AG08395 (cell line): ENCODE results near the gene TBX2.

Source experiments
- DNase-seq: peaks from one replicate; pipeline ENCODE4 v3.0.0; 2012; ENCODE audit warnings: mixed read lengths, low spot score

The TBX2 gene

DNA sequence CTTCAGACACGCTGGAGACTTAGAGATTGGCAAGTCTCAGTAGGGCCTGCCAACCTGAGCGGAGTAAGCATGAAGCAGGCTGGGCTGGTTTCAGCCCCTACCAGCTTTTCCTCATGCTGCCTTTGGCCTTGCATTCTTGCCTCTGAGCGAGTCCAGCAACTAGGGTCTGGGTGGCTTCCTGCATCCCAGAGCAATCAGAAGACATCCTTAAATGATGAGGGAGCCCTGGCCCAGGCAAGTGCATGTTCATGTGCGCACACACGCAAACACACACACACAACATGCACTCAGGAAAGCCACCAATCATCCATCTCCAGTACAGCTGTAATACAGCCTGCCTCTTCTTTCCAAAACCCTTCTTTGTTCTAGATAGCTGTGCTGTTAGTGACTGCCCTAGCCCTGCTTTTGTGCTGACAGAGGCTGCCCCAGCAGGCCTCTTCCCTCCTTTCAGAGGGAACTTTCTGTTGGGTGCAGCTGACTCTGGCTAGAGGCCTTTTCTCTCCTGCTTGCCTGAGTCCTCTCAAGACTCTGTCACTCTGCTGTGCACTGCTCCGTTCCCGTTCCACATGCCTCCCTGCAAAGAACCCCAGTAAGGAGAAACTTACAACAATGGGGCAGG lies 30.7 kb upstream of the TBX2 start:
- DNase-seq = no peak

DNA sequence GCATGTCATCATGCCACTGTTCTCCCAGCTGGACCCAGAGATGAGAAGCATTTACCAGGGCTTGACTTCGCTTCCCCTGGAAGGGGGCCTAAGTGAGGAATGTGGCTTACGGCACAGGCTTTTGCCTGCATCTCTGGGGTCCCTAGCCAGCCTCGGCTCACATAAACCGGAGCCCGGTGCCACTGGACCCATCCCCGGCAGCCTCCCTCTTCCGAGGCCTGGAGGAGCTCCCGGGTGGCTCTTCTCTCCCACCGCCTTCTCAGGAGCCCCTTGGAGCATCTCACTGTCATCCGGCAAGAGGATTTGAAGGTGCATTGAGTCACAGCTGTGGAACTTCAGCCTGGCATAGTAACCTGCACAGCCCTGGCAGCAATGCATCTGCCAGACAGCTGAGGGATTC lies 29.9 kb upstream of the TBX2 start:
- DNase-seq = no peak

DNA sequence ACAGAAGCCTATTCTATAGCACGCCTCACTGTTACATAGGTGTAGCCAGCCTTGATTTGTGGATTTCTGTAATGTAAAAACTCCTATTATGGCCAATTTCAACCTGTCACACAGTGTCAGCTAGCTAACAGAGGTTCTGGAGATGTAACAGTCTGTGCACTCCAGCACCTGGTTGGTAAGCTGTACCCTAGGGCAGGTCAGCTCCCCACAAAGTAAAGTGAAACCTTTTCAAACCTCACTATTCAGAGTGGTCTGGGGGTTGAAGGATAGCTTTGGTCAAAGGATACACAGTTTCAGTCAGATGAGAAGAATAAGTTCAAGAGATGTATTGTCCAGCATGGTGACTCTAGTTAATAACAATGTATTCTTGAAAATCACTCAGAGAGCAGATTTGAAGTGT lies 28.5 kb upstream of the TBX2 start:
- no peak for DNase-seq

DNA sequence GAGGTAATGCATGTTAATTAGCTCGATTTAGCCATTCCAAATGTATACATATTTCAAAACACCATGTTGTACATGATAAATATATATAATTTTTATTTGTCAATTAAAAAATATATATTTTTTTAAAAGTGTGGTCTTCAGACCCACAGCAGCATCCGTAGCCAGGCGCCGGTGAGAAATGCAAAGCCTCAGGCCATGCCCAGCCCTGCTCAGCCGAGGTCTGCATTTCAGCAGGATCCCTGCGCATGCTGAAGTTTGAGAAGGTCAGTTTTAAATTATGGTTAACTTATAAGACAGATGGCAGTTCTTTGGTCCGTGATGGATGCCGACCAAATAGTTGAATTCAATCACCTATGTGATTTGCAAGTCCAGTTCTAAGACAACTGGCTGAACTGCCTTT lies 28.0 kb upstream of the TBX2 start:
- DNase-seq = no peak

GRCh38 chr17:61372436-61372835 lies 27.2 kb upstream of the TBX2 start:
- DNase-seq = no peak

DNA sequence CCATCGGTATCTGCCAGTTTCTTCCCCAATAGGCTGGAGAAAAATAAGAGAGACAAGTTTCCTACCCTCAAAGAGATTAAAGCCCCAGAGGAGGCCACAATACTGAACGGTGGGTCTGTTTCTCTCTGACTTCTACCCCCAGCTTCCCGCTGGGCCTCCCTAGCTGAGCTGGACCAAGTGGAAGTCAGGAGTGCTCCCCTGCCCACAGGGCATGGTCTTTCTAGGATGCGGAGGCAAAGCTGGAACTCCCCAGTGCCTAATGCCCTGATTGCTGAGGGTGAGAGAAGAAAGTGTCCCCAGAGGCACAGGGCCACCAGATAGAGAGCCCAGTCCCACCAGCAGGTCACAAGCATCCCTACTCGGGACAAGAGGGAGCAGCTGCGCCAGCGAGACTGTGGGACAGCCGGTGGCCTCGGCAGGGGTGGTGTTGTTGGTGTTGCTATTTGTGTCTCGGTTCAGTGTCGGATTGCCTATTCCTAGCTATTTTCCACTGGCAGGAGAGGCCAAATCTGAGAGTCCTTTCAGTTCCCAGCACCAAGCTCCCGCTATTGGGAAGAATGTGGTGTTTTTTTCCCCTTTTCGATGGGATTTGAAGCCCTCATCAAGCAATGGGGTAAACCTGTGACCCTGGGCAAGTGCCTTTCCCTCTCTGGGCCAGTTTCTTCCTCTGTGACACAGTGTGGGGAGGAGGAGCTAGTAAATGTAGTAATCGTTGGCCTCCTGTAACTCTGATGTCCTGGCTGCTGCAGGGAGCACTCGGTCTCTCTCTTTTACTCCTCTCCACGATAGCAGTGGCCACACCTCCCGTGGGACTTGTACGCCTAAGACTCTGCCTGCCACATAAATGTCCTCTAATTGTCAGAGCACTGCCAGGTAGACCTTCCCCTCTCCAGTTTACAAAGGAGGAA lies 22.5 kb upstream of the TBX2 start:
- DNase-seq = no peak

DNA sequence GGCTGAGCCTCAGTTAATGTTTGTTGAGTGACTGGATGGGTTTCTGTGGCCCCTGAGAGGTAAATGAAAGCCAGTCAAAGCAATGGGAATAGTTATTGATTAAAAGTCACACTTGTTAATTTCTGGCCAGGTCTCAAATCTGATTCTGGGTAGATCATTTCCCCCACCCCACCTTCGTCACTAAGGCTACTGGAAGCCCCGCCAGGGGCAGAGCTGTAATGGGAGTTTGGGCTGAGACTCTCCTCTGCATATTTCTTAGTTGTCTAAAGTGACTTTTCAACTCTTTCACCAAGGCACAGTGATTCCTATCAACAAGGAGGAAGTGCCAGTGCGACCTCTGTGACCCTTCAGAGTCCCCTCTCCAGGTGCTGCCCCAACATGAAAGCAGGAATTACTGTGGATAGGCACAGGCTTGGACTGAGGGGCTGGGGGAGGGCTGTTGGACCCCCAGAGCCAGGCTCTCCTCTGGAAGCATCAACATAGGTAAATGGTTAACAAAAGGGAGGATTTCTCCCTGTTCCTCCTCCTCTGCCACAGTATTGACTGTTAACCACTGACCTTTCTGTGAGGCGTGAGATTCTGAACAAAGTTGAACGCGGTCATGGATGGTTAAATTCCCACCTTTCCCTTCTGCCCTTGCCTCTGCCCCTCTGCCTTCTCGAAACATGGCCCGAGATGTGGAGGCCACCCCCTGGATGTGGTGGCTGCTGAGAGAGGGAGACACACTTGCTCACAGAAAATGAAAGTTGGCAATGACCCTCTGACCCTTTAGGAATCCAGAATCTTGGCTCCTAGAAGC lies 20.8 kb upstream of the TBX2 start:
- DNase-seq = no peak

GRCh38 chr17:61379457-61380216 lies 20.0 kb upstream of the TBX2 start:
- DNase-seq = no peak

DNA sequence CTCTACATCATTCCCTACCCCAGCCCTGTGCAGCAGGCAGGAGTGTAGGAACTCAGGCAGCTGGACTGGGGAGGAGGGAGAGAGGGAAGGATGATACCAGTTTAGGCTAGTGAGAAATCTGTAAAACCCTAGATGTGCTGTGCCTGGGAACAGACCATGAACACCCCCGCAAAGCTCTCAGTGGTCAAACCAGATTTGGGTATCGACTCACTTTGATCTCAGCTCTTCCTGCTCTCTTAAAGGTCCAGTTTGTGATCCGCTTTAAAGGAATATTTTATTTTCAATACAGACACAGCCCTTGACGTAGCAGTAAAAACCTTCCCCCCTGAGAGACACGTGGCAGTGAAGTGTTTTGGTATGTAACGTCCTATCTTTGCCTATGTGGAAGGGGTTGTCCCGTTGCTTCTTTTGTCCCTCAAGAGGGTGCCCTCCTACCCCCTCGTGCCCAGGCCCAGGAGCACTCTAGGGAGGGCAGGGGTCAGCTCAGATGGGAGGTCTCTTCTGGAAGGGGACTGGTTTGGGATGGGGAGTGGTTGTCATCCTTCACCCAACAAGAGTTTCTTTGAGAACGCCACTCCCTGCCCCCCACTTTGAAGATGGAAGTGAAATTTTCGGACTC lies 19.3 kb upstream of the TBX2 start:
- DNase-seq = no peak

- no peak for DNase-seq
Measured at GRCh38 chr17:61380836-61381525, 18.7 kb upstream of the TBX2 start.

- peak; percentile 51 for DNase-seq
Measured at GRCh38 chr17:61381537-61381936, 18.1 kb upstream of the TBX2 start.

- no peak for DNase-seq
Measured at GRCh38 chr17:61382796-61383688, 16.6 kb upstream of the TBX2 start.

- DNase-seq = peak; percentile 72
Measured at GRCh38 chr17:61383689-61384201, 15.9 kb upstream of the TBX2 start.

DNA sequence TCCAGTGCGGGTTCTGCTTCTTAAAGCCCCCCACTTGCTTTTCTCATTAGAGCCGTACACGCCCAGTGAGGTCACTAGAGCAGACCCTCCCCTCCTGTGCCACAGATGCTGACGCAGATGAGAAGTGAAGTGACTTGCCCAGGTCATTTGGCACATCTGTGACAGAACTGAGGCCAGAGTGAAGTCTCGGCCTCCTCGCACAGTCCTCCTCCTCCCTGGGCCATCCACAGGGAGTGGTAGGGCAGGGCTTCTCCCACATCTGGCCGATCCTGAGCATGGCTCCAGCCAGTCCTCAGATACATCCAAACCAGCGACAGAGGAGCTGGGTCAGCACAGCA lies 15.3 kb upstream of the TBX2 start:
- DNase-seq = no peak

- DNase-seq = no peak
Measured at GRCh38 chr17:61384692-61385576, 14.7 kb upstream of the TBX2 start.

DNA sequence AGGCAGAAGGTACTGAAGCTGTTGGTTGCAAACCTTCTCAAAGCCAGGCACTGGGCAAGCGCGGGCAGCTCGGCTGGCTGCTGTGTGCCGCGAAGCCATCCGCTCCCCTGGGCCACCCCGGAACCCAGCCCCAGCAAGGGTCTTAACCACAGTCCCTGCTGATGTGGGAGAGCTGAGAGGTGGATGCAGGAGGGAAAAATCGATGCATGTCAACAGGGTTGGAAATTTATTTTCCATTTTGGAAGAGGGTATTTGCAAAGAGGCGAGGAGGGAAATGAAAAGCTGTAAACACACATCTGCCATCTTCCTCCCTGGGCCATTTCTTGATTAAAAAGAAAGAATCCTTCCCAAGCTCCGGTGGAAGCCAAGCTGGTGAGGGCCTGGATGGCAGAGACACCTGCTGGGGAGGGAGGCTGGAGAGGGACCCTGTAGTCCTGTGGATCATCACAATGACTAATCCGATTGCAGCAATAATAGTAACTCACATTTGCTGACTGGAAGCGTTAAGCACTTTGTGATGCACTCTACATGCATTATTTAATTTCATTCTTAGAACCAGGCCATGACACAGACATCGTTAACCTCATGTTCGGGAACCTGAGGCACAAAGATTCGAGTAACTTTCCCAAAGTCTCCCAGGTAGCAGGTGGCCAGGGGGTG lies 13.9 kb upstream of the TBX2 start:
- DNase-seq = no peak

DNA sequence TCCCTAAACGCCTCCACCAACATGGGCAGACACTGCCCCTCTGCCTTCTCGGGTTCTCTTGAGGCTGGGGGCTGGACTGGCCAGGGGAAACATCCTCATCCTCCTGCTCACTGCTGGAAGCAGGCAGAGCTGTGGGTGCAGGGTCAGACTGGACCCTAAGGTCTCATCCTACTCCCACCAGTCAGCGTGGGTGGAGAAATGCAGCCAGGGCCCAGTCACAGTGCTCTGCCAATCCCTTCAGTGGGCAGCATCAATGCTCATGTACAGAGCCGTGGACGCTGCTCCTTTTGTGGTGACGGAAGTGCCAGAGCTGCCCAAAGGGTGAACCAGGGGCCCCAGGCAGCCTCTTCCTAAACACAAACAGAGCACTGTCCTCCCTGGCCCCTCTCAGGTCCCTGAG lies 13.4 kb upstream of the TBX2 start:
- no peak for DNase-seq

- DNase-seq = no peak
Measured at GRCh38 chr17:61387011-61387410, 12.6 kb upstream of the TBX2 start.
